Spleen (tissue), 7 donors: ENCODE data around the gene NKAIN2.

ENCODE experiments used
- POLR2AphosphoS5 ChIP-seq, 3 donors: sonication (generic); formaldehyde crosslinking; IDR thresholded peaks; one replicate each; pipeline ENCODE4 v1.5.1; 2017; ENCODE audit warnings: antibody characterized with exemption in 3 of 3
- TF ChIP-seq, protein P1 (sequence below), 11 experiments: fragments of 200-600 bp in 7 of 11; fragments of 450-650 bp in 4 of 11; sonication (generic) in 4 of 11; IDR thresholded peaks in 8 of 11; conservative IDR thresholded peaks in 3 of 11; 1 replicate in 7 of 11; 2 replicates in 4 of 11; pipeline versions ENCODE4 v1.4.0 to v1.8.0; 2016 to 2021; ENCODE audit warnings: antibody characterized with exemption in 11 of 11, inconsistent platforms in 4 of 11, mild to moderate bottlenecking in 1 of 11
- donor health status: DM: no; HTN: no; CAD: no; lungs with moderate emphysema.
- donor health status: DM: no; HTN: no; CAD: no.
- donor health status: DM: no; HTN: no; CAD: no.

- TF ChIP-seq POLR2AphosphoS5 (IDR thresholded peaks at IDR 0.05) = no peak
- TF ChIP-seq, protein P1, sequence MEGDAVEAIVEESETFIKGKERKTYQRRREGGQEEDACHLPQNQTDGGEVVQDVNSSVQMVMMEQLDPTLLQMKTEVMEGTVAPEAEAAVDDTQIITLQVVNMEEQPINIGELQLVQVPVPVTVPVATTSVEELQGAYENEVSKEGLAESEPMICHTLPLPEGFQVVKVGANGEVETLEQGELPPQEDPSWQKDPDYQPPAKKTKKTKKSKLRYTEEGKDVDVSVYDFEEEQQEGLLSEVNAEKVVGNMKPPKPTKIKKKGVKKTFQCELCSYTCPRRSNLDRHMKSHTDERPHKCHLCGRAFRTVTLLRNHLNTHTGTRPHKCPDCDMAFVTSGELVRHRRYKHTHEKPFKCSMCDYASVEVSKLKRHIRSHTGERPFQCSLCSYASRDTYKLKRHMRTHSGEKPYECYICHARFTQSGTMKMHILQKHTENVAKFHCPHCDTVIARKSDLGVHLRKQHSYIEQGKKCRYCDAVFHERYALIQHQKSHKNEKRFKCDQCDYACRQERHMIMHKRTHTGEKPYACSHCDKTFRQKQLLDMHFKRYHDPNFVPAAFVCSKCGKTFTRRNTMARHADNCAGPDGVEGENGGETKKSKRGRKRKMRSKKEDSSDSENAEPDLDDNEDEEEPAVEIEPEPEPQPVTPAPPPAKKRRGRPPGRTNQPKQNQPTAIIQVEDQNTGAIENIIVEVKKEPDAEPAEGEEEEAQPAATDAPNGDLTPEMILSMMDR (IDR thresholded peaks at IDR 0.05 in 8 of 11, conservative IDR thresholded peaks at IDR 0.05 in 3 of 11) = no peak
These were observed 917.7 kb downstream of the NKAIN2 start for GRCh38 chr6:124721331-124721730.
